CD4-positive, CD25-positive, alpha-beta regulatory T cell (primary cell): ENCODE results near the gene ADAM12. TPM values are rescaled to one million over a fixed set of nuclear protein-coding genes. Genes with fewer than 3 reads are reported as not detected.
A peak's percentile ranks its signal among the peaks of the same experiment; 100 is the strongest.

Experiments used
- ATAC-seq, 2 donors: fragments of 150-1000 bp; cut with Tn5 transposase; one replicate each; pipeline ENCODE4 v1.10.0; 2021; ENCODE audit warnings: low read depth in 2 of 2, moderate number of reproducible peaks in 2 of 2, moderate library complexity in 1 of 2
- DNase-seq, 3 donors: peaks; one replicate each; pipeline versions ENCODE4 v3.0.0 to v3.0.0-alpha.2; 2012 to 2022; ENCODE audit warnings: mixed read lengths in 1 of 3
- H3K27ac ChIP-seq: one replicate; pipeline ENCODE4 v1.7.0; 2013; ENCODE audit warnings: mild to moderate bottlenecking, low read length; ENCODE audit not compliant: insufficient read depth, poor library complexity, severe bottlenecking
- H3K27me3 ChIP-seq: one replicate; pipeline ENCODE4 v1.7.0; 2013; ENCODE audit warnings: low read length; ENCODE audit not compliant: control insufficient read depth, insufficient read depth
- H3K36me3 ChIP-seq: one replicate; pipeline ENCODE4 v1.7.0; 2013; ENCODE audit warnings: mild to moderate bottlenecking, low read length, moderate library complexity; ENCODE audit not compliant: control insufficient read depth, insufficient read depth
- H3K4me1 ChIP-seq: 2 replicates; pipeline ENCODE4 v1.7.0; 2013; ENCODE audit warnings: mild to moderate bottlenecking, low read length; ENCODE audit not compliant: insufficient read depth, control insufficient read depth, poor library complexity, severe bottlenecking
- H3K4me3 ChIP-seq: one replicate; pipeline ENCODE4 v1.7.0; 2013; ENCODE audit warnings: low read depth, mild to moderate bottlenecking, low read length, moderate library complexity
- H3K9me3 ChIP-seq, 2 experiments: 1 replicate in 1 of 2; 2 replicates in 1 of 2; pipeline ENCODE4 v1.7.0; 2013; ENCODE audit warnings: low read length in 2 of 2, mild to moderate bottlenecking in 1 of 2, moderate library complexity in 1 of 2; ENCODE audit not compliant: control insufficient read depth in 2 of 2
- H3K27ac Mint-ChIP-seq, 3 donors: one replicate each; pipeline ENCODE4 v1.8.0; 2020 to 2022; ENCODE audit warnings: mild to moderate bottlenecking in 3 of 3, mixed read lengths in 3 of 3, moderate library complexity in 2 of 3
- H3K27me3 Mint-ChIP-seq: one replicate; pipeline ENCODE4 v1.8.0; 2022; ENCODE audit warnings: mild to moderate bottlenecking, mixed read lengths
- H3K36me3 Mint-ChIP-seq: one replicate; pipeline ENCODE4 v1.8.0; 2020; ENCODE audit warnings: mixed read lengths
- H3K4me1 Mint-ChIP-seq, 4 donors: one replicate each; pipeline ENCODE4 v1.8.0; 2020 to 2022; ENCODE audit warnings: mixed read lengths in 4 of 4, mild to moderate bottlenecking in 1 of 4
- H3K4me3 Mint-ChIP-seq, 4 donors: one replicate each; pipeline ENCODE4 v1.8.0; 2020 to 2022; ENCODE audit warnings: mild to moderate bottlenecking in 4 of 4, mixed read lengths in 4 of 4, moderate library complexity in 3 of 4
- H3K9me3 Mint-ChIP-seq, 7 donors: one replicate each; pipeline ENCODE4 v1.8.0; 2020 to 2022; ENCODE audit warnings: mixed read lengths in 7 of 7, mild to moderate bottlenecking in 3 of 7, moderate library complexity in 2 of 7
- polyA plus RNA-seq, 4 donors: library from polyadenylated mRNA; unstranded; fragments of 300-500 nt; fragmentation: Illumina TruSeq; gene quantifications; one replicate each; pipeline ENCODE4 v1.2.3, GENCODE V29; 2021
- total RNA-seq: library from RNA; stranded (reverse); gene quantifications from one replicate; pipeline ENCODE4 v1.2.3, GENCODE V29; 2022

Gene ADAM12
- total and polyA plus RNA-seq, 5 donors from 2014 or later: 1.3 to 3.8 (median 1.9) TPM

DNA sequence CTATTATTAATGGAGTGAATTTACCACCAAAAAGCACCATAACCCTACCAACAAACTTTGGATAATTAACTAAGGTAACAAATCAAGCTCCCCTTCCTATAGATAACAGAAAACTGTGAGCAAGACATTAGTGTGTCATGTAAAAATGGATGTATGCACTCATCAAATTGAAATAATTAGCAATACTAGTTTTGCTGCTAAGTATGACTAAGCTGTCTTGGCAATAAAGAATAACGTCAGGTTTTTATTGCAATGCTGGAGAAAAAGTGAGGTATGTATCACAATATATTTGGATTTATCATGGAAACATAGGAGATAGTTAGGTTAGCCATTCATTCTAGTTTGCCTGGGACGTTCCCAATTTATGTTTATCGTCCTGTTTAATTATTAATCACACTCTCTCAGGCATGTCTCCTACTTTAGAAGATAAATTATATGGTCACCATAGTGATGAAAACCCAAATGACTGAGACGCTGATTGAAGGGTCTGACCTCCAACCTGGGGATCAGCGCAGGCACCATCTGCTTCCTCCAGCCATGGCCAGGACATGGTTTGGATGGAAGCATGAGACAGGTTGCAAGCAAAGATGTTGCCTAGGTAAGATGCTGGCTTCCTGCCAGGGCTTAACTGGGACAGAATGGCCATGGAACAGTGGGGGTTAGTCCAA, 366.3 kb downstream of the ADAM12 start:
- peaks cover 0 to 5% of the 10 kb centered on the region in 2 experiments for H3K9me3 ChIP-seq
- no peaks in the 10 kb centered on the region for H3K4me1 ChIP-seq
- H3K4me1 Mint-ChIP-seq: peaks cover 0 to 12% (median 3%) of the 10 kb centered on the region in 4 donors
- no peaks in the 10 kb centered on the region for H3K27me3 Mint-ChIP-seq
- H3K9me3 Mint-ChIP-seq: peaks cover 0 to 14% (median 2%) of the 10 kb centered on the region in 7 donors
- no peak for ATAC-seq
- H3K36me3 Mint-ChIP-seq: peaks cover 26% of the 10 kb centered on the region
- no peak overlapping the region for H3K27ac ChIP-seq
- peaks cover 30% of the 10 kb centered on the region for H3K36me3 ChIP-seq
- no peaks in the 10 kb centered on the region for H3K27me3 ChIP-seq
- DNase-seq: no peak
- H3K4me3 Mint-ChIP-seq: no peak overlapping the region
- no peak overlapping the region for H3K4me3 ChIP-seq
- peak overlapping the region in 1 of 3 donors; percentile 40 for H3K27ac Mint-ChIP-seq

GRCh38 chr10:126017961-126018560, 370.2 kb downstream of the ADAM12 start:
- Histone ChIP-seq H3K4me3 (no peak overlapping the region), H3K9me3 (no peaks in the 10 kb centered on the region), H3K4me1 (peaks cover 9% of the 10 kb centered on the region), H3K27me3 (no peaks in the 10 kb centered on the region), H3K27ac (no peak overlapping the region), H3K36me3 (peaks cover 34% of the 10 kb centered on the region)
- no peak for ATAC-seq
- Mint-ChIP-seq H3K27ac (peak overlapping the region in 2 of 3 donors; percentile 14 to 53), H3K27me3 (no peaks in the 10 kb centered on the region), H3K36me3 (peaks cover 19% of the 10 kb centered on the region), H3K9me3 (no peaks in the 10 kb centered on the region), H3K4me3 (no peak overlapping the region), H3K4me1 (peaks cover 11 to 18% (median 17%) of the 10 kb centered on the region in 4 donors)
- no peak for DNase-seq

DNA sequence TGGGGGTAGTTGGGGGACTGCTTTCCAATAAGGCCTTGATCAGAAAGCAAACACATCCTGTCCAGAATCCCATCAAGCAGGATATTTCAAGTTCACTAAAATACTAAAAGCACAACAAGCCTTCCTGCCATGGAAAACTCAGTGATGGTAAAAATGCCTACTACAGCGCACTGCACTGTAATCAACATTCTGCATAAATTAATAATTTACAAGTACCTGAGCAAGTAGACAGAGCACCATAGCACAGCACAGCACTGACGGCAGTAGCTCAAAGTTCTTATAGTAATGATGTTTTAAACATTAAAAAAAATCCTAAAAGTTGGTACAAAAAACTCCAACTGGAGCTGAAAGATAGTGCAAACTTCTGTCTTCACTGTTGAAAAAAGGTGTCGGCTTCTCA, 371.4 kb downstream of the ADAM12 start:
- Mint-ChIP-seq H3K36me3 (peaks cover 21% of the 10 kb centered on the region), H3K4me1 (peaks cover 22 to 29% (median 26%) of the 10 kb centered on the region in 4 donors), H3K9me3 (no peaks in the 10 kb centered on the region), H3K4me3 (no peak overlapping the region), H3K27ac (peak overlapping the region in 1 of 3 donors; percentile 14), H3K27me3 (no peaks in the 10 kb centered on the region)
- Histone ChIP-seq H3K9me3 (no peaks in the 10 kb centered on the region), H3K36me3 (peaks cover 23% of the 10 kb centered on the region), H3K4me3 (no peak overlapping the region), H3K4me1 (peaks cover 20% of the 10 kb centered on the region), H3K27me3 (no peaks in the 10 kb centered on the region), H3K27ac (no peak overlapping the region)
- DNase-seq (no peak), ATAC-seq (no peak)

- Histone ChIP-seq H3K36me3 (peaks cover 19% of the 10 kb centered on the region), H3K4me3 (no peak overlapping the region), H3K27me3 (no peaks in the 10 kb centered on the region), H3K27ac (no peak overlapping the region), H3K9me3 (no peaks in the 10 kb centered on the region), H3K4me1 (peaks cover 23% of the 10 kb centered on the region)
- no peak for ATAC-seq
- Mint-ChIP-seq H3K9me3 (no peaks in the 10 kb centered on the region), H3K4me1 (peaks cover 27 to 34% (median 28%) of the 10 kb centered on the region in 4 donors), H3K27ac (peak overlapping the region in 1 of 3 donors; percentile 14), H3K36me3 (peaks cover 19% of the 10 kb centered on the region), H3K4me3 (no peak overlapping the region), H3K27me3 (no peaks in the 10 kb centered on the region)
- no peak for DNase-seq
Observed at GRCh38 chr10:126016156-126016805, 372.0 kb downstream of the ADAM12 start.

DNA sequence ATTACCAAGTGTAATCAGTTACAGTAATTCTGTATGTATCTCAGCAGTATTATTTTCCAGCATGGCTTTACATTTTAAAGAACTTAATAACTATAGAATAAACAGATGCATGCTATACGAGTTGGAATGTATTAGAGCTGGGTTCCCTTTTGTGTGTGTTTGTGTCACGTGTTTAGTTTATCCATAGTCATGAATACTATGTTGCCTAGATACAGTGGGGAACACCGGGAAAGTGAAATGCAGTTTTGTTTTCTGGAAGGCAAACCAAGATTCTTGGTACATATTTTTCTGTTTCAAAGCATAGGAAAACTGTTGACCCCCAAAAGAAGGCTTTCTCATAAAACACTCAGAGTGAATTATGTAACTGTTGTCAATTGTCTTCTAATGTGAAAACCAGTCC, 372.9 kb downstream of the ADAM12 start:
- Histone ChIP-seq H3K36me3 (peaks cover 20% of the 10 kb centered on the region), H3K9me3 (no peaks in the 10 kb centered on the region), H3K4me1 (peaks cover 23% of the 10 kb centered on the region), H3K27ac (no peak overlapping the region), H3K4me3 (no peak overlapping the region), H3K27me3 (no peaks in the 10 kb centered on the region)
- ATAC-seq (no peak), DNase-seq (no peak)
- no peak overlapping the region for H3K27ac Mint-ChIP-seq
- H3K9me3 Mint-ChIP-seq: no peaks in the 10 kb centered on the region
- H3K27me3 Mint-ChIP-seq: no peaks in the 10 kb centered on the region
- H3K4me1 Mint-ChIP-seq: peaks cover 28 to 42% (median 29%) of the 10 kb centered on the region in 4 donors
- H3K36me3 Mint-ChIP-seq: peaks cover 19% of the 10 kb centered on the region
- H3K4me3 Mint-ChIP-seq: no peak overlapping the region

DNA sequence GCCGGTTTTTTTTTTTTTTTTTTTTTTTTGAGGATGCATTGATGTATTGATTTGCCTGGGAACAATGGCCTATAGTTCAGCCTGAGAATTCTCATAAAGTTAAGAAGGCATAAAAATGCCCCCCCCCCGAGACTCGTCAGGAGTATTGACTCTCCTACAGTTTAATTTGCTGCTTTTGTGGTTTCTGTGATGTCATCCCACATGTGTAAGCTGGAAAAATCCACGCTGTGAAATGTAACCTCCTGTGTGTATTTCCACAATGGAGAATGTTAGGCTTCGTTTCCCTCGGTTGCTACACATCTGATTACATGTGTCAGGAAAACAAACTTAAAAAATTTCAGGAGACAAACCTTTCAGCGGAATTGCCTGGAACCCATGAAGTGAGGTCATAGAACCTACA, 374.0 kb downstream of the ADAM12 start:
- H3K27me3 Mint-ChIP-seq: peaks cover 4% of the 10 kb centered on the region
- peaks cover 23% of the 10 kb centered on the region for H3K4me1 ChIP-seq
- H3K9me3 Mint-ChIP-seq: no peaks in the 10 kb centered on the region
- H3K27me3 ChIP-seq: no peaks in the 10 kb centered on the region
- H3K4me1 Mint-ChIP-seq: peaks cover 26 to 46% (median 30%) of the 10 kb centered on the region in 4 donors
- ATAC-seq: no peak
- H3K27ac Mint-ChIP-seq: peak overlapping the region in 1 of 3 donors; percentile 82
- DNase-seq: no peak
- H3K4me3 ChIP-seq: no peak overlapping the region
- H3K36me3 Mint-ChIP-seq: peaks cover 14% of the 10 kb centered on the region
- peak overlapping the region in 1 of 4 donors; percentile 67 for H3K4me3 Mint-ChIP-seq
- H3K27ac ChIP-seq: peak overlapping the region; percentile 10
- no peaks in the 10 kb centered on the region for H3K9me3 ChIP-seq
- H3K36me3 ChIP-seq: peaks cover 26% of the 10 kb centered on the region

DNA sequence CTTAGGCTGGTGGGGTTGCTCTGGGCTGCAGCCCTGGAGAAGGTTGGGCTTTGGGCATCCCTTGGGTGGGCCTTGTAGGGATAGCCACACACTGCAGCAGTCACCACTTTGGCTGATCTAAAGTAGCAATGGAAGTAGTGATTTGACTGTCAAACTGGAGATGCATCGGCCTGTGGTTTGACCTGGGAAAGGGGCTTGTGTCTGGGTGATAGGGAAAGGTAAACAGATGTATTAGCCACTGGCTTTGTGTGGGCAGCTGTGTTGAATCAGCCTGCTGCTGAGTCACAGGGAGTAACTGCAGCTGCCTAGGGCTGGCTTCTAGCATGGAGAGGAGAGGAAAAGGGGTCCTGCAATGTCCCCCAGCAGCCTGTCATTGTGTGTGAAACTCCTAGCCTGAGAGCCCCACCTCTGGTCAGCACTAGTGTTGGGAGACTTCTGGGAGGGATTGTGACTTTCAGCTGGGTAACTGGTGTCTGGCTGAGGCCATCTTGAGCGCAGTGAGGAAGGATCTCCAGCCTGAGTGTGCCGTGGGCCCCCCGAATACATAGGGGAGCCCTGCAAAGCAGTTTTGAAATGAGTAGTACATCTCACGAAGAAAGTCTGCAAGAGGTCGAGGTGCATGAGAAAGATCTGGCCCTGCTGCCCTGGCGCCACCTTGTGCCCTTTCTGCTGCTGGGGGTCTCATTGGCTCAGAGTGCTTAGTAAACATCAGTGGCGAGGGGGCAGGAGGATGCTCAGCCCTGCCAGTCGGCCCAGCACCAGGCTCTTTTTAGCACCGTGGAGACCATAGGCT, 374.6 kb downstream of the ADAM12 start:
- peaks cover 23% of the 10 kb centered on the region for H3K4me1 ChIP-seq
- Mint-ChIP-seq H3K4me1 (peaks cover 26 to 50% (median 34%) of the 10 kb centered on the region in 4 donors), H3K36me3 (peaks cover 13% of the 10 kb centered on the region), H3K9me3 (no peaks in the 10 kb centered on the region), H3K4me3 (peak overlapping the region in 3 of 4 donors; percentile 10 to 67 (median 23)), H3K27me3 (peaks cover 4% of the 10 kb centered on the region), H3K27ac (peak overlapping the region; percentile 56 to 82 (median 60))
- DNase-seq (peak; percentile 20 to 49 (median 26)), ATAC-seq (peak; percentile 38 to 52)
- H3K4me3 ChIP-seq: no peak overlapping the region
- no peaks in the 10 kb centered on the region for H3K9me3 ChIP-seq
- H3K27me3 ChIP-seq: no peaks in the 10 kb centered on the region
- H3K27ac ChIP-seq: peak overlapping the region; percentile 10
- H3K36me3 ChIP-seq: peaks cover 28% of the 10 kb centered on the region
